ENCODE data around the gene PRR19.

PRR19 gene

DNA sequence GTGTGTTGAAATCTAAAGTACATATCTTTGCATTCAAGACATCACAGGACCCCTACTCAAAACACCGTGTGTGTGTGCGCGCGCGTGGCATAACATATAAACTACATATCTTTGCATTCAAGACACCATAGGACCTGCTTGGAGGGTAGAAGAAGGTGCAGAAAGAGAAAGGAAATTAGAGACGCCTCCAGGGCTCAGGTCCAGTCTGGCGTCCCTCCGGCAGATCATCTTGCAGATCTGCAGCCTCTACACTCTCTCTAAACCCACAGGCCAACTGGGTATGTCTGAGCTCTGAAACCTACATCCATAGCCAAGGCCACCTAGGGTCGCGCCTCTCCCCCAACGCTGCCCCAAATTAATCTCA lies 1.2 kb downstream of the PRR19 start:
- no peak for DNase-seq

DNA sequence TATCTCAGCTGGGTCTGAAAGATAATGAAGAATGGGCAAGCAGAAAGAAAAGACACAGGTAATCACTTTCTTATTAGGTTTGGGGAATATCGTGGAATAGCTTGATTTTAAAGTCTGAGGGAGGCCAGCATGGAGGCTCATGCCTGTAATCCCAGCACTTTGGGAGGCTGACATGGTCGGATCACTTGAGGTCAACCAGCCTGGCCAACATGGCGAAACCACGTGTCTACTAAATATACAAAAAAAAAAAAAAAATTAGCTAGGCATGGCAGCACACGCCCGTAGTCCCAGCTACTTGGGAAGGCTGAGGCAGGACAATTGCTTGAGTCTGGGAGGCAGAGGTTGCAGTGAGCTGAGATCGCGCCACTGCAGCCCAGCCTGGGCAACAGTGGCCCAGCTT lies 1.9 kb downstream of the PRR19 start:
- no peak for DNase-seq

DNA sequence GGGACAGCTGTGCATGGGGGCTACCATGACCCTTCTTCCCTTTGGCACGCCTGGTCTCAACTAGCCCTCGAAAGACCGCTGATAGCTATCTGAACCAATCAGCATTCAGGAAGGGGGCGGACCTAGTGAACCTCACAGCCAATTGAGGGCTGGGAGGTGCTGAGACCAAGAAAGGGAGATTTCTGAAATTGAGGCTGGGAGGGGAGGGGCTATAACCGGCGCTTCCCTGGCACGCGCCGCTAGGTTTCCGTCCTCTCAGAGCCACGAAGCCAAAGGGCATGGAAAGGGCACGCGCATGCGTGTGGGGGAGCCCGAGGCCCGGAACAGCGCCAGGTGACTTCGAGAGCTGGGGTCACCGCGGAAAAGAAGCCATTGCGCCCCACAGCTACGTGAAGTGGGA lies 4.7 kb downstream of the PRR19 start:
- DNase-seq: no peak

DNA sequence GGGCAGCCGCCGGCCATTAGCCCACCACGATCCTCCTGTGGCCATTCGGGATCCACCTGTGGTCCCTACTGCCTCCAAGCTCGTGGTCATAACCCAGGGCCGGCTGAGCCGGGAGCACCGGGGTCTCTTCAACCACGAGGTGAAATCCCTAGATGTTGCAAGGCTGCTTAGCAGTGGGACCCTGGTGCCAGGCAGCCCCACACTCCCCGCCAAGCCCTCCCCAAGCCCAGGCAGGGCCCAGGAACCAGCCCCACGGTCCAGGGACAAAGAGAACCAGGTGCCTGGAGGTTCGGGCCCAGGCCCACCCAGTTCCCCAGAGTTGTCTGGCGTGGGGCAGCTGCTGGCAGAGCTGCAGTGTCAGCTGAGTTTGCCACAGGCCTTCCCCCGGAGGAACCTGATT lies 7.8 kb downstream of the PRR19 start:
- no peak for DNase-seq

DNA sequence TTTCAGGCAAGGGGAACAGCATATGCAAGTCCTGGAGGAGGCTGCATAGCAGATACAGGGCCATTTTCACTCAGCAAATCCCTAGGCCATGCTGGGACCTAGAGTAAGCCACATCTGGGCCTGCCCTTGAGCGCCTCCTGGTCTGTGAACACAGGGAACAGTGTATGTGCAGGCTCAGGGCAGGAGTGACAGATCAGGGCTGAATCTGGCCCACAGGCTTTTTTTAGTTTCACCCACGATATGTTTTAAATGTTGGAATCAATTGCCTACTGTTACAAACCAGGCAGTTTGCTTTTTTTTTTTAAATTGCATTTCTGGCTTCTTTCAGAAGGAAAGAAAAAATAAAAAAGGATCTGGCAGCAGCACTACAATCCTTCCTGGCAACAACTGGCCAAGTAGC lies 9.7 kb downstream of the PRR19 start:
- no peak for DNase-seq

DNA sequence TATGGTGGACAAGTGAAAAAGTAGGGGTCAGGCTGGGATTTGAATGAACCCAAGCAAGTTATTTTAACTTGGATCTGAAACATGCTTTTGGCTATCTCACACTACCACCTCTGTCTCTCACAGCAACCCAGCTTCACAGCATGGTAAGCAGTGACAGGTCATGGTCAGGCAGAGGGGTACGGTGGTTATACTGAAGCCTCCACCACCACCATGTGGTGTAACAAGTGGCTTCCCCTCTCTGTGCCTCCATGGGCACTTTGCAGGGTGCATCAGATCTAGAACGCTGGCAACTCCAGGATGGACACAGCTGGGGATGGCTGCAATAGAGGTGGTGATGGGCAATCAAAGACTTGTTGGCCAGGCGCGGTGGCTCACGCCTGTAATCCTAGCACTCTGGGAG lies 10.4 kb downstream of the PRR19 start:
- no peak for DNase-seq

DNA sequence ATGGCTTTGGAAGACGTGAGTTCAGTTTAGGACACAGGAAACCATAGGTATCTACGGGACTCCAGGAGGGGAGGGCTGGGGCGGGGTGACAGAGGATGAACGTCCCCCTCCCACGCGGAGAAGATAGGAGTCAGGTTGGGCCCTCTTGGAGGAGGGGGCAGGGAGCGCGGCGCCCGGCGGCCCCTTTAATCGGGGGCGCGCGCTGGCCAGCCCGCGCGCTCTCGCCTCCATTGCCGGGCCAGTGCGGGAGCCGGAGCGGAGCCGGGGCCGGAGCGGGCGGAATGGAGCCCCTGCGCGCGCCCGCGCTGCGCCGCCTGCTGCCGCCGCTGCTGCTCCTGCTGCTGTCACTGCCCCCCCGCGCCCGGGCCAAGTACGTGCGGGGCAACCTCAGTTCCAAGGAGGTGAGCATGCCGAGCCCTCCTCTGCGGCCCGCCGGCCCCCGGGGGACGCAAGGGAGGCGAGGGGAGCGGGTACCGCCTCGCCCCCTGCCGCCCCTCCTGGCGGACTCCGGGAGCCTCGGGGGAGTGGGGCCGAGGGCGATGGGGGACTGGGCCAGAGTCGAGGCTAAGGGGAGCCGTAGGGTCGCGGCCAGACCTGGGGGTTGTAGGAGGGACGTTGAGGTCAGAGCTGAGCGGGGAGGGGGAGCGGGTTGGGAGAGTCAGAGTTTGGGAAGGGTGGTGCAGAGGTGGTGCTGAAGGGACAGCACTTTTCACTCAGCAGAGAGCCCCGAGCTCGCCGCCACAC lies 11.3 kb downstream of the PRR19 start, which contains the start of gene TMEM145:
TMEM145 (plus strand) TSS at position 214 of the 744 bp plus-strand sequence; CDS start at position 282, 68 bp downstream.
- DNase-seq: peak; percentile 28

DNA sequence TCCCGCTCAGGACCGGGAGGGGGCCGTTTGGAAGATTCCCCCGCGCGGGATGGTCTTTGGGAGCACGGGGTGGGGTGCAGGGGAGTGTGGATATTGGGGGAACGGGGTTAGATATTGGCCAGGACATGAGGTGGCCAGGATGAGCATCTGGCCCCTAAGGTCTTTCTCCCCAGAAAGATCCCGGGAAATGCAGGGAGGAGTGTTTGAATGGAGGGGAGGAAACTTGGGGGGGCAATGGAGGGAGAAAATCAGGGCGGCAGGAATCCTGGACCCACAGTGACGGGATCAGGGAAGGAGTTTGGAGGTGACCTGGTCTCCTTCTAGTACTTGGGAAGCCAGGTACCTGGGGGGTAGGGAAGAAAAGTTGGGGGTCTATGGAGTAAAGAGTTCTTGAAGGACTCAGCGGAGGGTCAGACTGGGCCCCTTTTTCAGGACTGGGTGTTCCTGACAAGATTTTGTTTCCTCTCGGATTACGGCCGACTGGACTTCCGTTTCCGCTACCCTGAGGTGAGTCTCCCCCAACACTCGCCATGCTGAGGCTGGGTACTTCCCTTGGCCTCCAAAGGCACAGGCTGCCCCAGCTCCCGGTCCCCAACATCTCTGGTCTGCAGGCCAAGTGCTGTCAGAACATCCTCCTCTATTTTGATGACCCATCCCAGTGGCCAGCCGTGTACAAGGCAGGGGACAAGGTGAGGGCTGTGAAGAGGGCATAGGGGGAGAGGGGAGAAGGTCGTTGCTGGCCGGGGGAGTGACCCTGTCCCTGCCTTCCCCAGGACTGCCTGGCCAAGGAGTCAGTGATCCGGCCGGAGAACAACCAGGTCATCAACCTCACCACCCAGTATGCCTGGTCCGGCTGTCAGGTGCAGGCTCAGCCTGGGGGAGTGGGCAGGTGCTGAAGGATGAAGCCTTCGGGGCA lies 12.2 kb downstream of the PRR19 start:
- no peak for DNase-seq

DNA sequence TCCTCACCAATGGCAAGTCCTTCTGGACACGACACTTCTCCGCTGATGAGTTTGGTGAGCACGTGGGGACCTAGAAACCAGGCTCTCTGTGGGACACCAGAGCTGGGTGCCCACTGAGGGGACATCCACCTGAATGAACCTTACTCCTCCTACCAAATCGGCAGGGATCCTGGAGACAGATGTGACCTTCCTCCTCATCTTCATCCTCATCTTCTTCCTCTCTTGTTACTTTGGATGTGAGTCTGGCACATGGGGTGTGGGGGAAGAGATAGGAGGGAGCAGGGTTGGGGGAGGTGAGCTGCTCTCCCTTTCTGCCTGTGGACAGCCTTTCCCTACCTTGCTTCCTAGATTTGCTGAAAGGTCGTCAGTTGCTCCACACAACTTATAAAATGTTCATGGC lies 13.1 kb downstream of the PRR19 start:
- no peak for DNase-seq

DNA sequence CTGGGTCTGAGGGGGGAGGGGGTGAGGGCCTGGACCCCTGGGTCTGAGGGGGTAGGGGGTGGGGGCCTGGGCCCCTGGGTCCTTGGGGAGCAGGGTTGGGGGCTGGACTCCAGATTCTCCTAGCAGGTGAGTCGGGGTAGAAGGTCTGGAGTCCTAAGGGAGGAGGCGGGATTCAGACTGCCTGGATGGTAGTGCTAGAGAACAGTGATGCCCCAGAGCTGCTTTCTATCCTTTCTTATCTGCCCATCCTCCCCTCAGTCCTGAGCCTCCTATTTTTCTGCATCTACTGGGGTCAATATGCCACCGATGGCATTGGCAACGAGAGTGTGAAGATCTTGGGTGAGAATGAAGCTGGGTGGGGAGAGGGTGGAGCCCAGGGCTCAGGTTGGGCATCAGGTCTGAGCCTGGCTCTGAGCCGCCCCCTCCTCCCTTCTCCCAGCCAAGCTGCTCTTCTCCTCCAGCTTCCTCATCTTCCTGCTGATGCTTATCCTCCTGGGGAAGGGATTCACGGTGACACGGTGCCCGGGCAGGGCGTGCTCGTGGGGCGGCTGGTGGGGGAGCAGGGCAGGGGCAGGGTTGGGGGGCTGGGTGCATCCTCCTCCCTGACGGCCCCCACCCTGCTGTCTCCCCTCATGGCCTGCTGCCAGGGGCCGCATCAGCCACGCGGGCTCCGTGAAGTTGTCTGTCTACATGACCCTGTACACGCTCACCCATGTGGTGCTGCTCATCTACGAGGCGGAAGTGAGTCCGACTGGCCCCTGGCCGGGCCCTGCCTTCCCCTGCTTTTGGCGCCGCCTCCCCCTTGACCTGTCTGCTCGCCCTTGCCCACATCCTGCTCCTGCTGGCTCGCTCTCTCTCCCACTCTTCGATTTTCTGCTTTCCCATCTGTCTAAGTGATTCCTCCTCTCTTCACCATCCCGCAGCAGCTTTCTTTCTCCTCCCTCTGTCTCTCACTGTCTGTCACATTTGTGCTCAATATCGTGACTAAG lies 14.6 kb downstream of the PRR19 start:
- DNase-seq: no peak

DNA sequence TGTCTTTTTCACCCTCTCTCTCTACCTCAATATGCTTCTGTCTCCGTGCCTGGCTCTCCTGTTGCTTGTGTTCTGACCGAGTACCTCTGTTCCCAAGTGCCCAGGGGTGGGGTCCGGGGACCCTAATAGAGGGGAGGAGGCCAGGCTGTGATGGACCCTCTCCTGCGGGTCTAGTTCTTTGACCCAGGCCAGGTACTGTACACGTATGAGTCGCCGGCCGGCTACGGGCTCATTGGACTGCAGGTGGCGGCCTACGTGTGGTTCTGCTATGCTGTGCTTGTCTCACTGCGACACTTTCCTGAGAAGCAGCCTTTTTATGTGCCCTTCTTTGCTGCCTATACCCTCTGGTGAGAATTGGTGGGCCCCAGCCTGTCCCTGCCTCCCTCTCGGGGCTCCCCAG lies 15.6 kb downstream of the PRR19 start:
- DNase-seq: no peak

DNA sequence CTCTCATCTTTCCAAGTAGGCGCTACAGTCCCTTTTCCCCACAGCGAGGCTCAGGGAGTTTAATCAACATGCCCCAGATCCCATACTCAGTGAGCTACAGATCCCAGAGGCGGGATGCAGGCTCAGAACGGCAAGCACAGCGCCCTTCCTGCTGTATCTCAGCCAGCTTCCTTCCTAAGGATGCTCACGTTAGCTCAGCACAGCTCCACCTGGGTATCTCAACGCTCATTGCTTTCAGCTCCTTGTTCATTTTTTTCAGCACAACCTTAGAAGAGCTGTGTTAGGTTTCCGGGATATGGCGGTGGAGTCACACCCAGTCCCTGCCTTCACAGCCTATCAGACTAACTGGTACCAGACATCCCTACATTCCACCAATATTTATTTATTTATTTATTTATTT lies 20.4 kb downstream of the PRR19 start:
- no peak for DNase-seq

DNA sequence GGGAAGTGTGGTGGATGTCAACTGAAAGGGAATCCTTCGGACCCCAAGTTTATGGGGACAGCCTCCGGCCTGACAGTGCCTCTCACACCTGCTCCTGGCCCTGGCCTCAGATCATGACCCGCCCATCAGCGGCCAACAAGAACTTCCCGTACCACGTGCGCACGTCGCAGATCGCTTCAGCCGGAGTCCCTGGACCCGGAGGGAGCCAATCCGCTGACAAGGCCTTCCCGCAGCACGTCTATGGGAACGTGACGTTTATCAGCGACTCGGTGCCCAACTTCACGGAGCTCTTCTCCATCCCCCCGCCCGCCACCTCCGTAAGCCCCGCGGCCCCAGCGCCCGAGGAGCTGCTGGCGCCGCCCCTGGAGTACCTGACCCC lies 21.5 kb downstream of the PRR19 start:
- DNase-seq: no peak

DNA sequence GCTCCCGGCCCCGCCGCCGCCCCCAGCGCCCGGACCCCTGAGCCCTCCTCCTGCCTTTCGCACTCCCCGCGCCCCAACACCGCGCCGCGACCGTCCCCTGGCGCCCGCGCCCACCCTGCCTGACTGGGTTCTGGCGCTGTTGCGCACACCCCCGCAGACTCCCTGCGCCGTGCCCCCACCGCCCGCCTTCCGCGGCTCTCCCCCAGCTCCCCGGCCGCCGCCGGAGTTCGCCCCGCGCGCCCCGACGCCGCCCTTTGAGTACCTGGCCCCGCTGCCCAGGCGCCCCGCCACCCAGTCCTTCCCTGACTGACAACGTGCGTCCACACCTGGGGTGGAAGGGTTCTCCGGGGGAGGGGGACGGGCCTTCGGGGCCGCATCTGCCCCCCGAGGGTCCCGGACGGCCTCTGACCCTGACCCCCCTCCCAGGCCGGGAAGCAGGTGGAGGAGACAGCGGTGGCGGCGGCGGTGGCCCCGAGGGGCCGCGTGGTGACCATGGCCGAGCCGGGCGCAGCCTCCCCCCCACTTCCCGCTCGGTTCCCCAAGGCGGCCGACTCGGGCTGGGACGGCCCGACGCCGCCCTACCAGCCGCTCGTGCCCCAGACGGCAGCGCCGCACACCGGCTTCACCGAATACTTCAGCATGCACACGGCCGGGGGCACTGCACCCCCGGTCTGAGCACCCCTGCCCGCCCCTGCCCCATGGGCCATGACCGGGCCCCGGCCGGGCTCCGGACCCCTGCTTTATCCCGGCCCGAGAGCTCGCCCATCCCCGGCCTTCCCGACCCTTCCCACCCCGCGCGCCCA lies 22.1 kb downstream of the PRR19 start:
- DNase-seq: peak; percentile 32

DNA sequence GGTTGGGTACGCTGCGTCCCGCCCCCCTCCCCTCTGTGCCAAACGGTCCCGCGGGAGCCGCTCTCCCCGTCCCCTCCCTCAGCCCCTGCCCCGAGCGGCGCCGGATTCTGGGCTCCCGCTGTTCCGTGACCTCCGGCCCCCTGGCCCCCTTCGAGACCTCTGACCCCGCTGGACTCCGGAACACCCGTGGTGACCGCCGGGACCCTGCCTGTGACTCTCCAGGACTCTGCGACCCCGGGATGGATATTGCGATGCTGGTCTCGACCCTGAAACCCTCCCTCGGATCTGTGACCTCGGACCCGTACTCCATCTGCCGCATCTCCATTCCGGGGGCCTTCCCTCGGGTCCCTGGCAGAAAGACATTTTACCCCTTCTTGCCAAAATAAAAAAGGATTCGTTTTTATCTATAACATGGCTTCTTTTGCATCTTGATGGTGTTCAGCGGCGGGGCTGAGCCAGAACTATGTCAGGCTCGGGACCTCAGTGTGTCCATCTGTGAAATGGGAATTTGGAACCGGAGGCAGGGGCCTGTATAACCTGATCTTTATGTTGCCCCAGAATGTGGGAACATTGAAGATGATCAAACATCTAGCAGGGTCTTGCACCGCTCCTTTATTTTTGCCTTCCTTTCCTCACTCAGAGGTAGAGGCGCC lies 22.8 kb downstream of the PRR19 start:
- no peak for DNase-seq

DNA sequence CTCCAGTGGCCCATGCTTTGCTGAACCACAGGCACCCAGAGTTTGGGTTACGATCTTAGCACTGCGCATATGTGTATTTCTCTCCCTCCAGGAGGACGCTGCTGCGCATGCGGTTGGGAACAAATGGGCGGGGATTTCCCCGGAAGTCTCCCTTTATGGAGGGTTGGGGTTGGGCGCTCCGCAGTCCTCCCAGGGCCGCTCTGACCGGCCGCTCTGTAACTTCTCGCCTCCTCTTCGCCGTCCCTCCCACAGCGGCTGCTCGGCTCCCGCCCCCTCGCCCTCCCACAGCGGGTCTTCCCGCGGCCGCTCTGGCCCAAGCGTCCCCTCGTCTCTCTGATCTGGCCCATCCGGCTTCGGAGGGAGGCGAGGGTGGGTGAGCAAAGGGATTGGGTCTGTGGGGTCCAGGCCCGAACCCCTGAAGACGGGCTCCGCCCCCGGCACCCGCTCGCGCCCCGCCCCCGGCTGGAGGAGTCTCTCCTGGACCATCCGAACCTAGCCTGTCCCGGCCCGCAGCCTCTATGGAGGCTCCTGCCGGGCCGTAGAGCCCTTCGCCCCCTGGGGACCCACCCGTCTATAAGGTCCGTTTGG lies 23.5 kb downstream of the PRR19 start, which contains the start of gene MEGF8:
MEGF8 (plus strand) TSS at position 328 of the 588 bp plus-strand sequence. CDS start 609 bp downstream, outside the sequence.
- DNase-seq: peak; percentile 99

DNA sequence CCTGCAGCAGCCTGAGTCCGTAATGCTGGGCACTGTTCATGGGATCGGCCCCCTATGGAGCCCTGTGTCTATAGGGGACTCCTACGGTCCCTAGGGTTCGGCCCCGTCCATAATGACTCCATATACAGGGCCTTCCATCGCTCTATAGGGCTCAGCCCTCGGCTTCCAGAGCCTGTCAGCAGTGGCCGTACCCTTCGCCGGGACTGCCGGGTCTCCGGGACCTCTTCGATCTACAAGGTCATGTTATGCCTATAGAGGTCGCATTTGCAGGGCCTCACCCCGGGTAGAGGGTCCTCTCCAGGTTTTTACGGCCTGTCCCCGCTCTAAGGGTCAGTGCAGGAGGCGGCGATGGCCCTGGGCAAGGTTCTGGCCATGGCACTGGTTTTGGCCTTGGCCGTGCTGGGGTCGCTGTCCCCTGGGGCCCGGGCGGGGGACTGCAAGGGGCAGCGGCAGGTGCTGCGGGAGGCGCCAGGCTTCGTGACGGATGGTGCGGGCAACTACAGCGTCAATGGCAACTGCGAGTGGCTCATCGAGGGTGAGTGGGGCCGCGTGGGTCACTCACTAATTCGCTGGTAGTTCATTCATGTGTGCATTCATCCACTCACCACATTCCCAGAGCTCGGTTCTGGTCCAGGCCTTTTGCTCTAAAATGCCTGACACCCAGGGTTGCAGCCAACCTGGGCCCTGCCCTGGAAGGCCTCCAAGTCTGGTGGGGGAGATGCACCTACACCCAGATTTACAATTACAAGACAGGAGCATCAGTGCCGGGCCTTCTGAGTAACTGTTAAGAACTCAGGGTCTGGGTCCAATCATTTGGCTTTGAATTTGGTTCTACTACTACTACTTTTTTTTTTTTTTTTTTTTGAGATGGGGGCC lies 24.2 kb downstream of the PRR19 start:
- peak; percentile 13 for DNase-seq

DNA sequence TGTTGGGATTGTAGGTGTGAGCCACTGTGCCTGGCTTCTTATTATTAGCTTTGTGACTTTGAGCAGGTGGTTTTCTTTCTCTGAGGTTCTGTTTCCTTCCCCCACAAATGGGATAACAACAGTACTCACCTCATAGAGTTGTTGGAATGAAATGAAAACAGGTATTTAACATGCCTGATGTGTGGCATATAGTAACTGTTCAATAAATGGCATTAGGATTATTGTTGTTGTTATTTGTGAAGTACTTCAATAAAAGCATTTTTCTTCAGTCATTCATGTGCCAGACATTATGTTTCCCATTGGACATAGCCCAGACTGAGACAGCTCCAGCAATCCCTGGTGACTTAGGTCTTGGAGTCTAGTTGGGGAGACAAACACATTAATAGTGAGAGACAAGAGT lies 25.0 kb downstream of the PRR19 start:
- no peak for DNase-seq

DNA sequence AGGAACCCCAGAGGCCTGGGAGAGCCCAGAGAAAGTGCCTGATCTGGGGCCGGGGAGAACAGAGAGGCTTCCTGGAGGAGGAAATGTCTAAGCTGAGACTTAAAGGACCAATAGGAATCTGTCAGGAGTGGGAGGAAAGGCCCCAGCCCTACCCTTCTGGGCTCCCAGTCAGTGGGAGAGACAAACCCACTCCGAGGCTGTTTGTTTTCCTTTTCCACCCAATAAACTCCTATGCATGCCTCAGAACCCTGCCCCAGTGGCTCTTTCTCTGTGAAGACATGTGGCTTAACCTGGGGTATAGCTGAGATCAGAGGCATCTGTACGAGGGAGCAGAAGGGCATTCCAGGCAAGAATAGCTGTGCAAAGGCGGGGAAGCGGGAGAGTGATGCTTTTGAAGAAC lies 25.4 kb downstream of the PRR19 start:
- DNase-seq: no peak

DNA sequence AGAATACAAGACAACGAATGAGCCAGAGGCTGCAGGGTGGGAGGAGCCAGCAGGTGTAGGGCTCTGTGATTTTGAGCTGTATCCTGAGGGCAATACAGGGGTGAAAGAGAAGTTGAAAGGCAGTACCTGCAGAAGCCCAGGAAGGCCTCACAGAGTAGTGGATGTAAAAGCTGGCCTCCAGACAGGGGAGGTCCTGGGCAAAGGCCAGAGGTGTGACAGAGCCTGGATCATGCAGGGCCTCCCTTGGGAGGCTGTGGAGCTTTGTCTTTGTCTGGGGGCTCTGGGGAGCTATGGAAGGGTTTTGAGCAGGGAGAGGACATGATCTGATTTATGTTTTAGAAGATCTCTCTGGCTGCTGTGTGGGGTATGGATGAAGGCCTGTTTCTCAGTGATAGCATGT lies 26.2 kb downstream of the PRR19 start:
- DNase-seq: no peak

All from CD4-positive, alpha-beta T cell treated with Interleukin-10 for 1 hour (primary cell).